ENCODE data around the gene FECH. TPM values are rescaled to one million over a fixed set of nuclear protein-coding genes. Genes with fewer than 3 reads are reported as not detected.

Gene FECH
- total and polyA plus RNA-seq, 2 donors (not counting 1 experiment from before 2014, with no cell fraction given) = 5.8 to 10.4 TPM

DNA sequence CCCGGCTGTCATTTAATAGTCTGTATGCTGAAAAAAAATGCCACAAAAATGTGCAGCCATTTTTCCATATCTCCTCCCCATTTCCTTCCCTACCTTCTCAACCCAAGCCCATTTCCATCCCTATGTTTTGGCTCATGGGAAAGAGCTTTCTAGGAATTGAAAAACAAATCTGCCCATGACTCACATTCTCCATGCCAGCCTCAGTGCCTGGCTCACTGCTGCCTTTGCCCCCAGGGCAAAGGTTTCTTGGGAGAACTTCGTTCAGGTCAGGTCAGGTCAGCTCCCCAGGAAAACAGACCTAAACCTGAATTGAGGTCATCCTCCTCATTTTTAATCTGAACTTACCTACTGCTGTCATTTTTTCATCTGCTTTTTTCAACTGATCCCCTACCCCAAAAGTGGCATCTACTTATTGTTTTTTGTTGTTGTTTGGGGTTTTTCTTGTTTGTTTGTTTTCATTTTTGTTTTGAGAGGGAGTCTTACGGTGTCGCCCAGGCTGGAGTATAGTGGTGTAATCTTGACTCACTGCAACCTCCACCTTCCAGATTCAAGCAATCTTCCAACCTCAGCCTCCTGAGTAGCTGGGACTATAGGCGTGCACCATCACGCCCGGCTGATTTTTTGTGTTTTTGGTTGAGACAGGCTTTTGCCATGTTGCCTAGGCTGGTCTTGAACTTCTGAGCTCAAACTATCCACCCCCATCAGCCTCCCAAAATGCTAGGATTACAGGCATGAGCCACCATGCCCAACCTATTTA is 66.7 kb downstream of the FECH start:
- H3K27ac Mint-ChIP-seq = no peak overlapping the region
- no peaks in the 10 kb centered on the region for H3K9me3 Mint-ChIP-seq (ENCODE audit: insufficient read depth)
- no peak overlapping the region for H2AFZ ChIP-seq (ENCODE audit: insufficient read depth, low read depth, low read length, poor library complexity, severe bottlenecking)
- H3K4me1 Mint-ChIP-seq = peaks cover 4% of the 10 kb centered on the region
- 73% methylated on average over 2 of the region's 7 CpGs for WGBS (ENCODE audit: insufficient coverage)
- no peak overlapping the region for H3K4me2 ChIP-seq (replicated peaks; ENCODE audit: low read depth, low read length, poor library complexity, severe bottlenecking)
- TF ChIP-seq EZH2 (IDR thresholded peaks at IDR 0.05; ENCODE audit: borderline replicate concordance, insufficient read depth, low read depth, low read length, poor library complexity, severe bottlenecking) (no peak), CTCF (IDR thresholded peaks at IDR 0.05) (no peak)
- no peaks in the 10 kb centered on the region for H3K4me1 ChIP-seq (ENCODE audit: control insufficient read depth in 2 of 2, insufficient read depth in 2 of 2, low read length in 2 of 2)
- H3K9ac ChIP-seq (ENCODE audit: low read length) = no peak overlapping the region
- POLR2A ChIA-PET = no interaction called here
- H3K9me3 ChIP-seq (ENCODE audit: control extremely low read depth in 1 of 3, control insufficient read depth in 2 of 3, insufficient read depth in 1 of 3, low read length in 2 of 3) = peaks cover 0 to 4% (median 0%) of the 10 kb centered on the region in 3 donors
- peaks cover 24% of the 10 kb centered on the region for H3K27me3 Mint-ChIP-seq
- no peak overlapping the region for H3K4me3 Mint-ChIP-seq
- no peak overlapping the region for H3K4me3 ChIP-seq (ENCODE audit: control extremely low read depth in 1 of 5, extremely low read depth in 1 of 5, insufficient read depth in 1 of 5, low read depth in 2 of 5, low read length in 4 of 5)
- no peaks in the 10 kb centered on the region for H3K36me3 ChIP-seq (replicated peaks in 1 of 2; ENCODE audit: control extremely low read depth in 1 of 2, control insufficient read depth in 1 of 2, extremely low read depth in 1 of 2, insufficient read depth in 2 of 2, low read length in 1 of 2)
- H3K27me3 ChIP-seq (replicated peaks in 1 of 4; ENCODE audit: control extremely low read depth in 1 of 4, control insufficient read depth in 3 of 4, insufficient read depth in 4 of 4, low read length in 3 of 4) = peaks cover 0 to 9% (median 2%) of the 10 kb centered on the region in 4 experiments
- intact Hi-C loops (cut with micrococcal nuclease) = no loop called here
- H3K79me2 ChIP-seq (ENCODE audit: control insufficient read depth, insufficient read depth, low read length) = no peaks in the 10 kb centered on the region
- H3K27ac ChIP-seq (ENCODE audit: low read length in 2 of 2) = no peak overlapping the region
- no peak for DNase-seq
- CTCF ChIA-PET = no interaction called here
- H4K20me1 ChIP-seq (ENCODE audit: control insufficient read depth, insufficient read depth, low read length, poor library complexity, severe bottlenecking) = no peaks in the 10 kb centered on the region
- ATAC-seq (ENCODE audit: low read depth) = no peak

GRCh38 chr18:57518533-57518932 is 68.0 kb downstream of the FECH start:
- Histone ChIP-seq H3K9me3 (ENCODE audit: control extremely low read depth in 1 of 3, control insufficient read depth in 2 of 3, insufficient read depth in 1 of 3, low read length in 2 of 3) (peaks cover 0 to 4% (median 0%) of the 10 kb centered on the region in 3 donors), H4K20me1 (ENCODE audit: control insufficient read depth, insufficient read depth, low read length, poor library complexity, severe bottlenecking) (no peaks in the 10 kb centered on the region), H3K27ac (ENCODE audit: low read length in 2 of 2) (no peak overlapping the region), H3K4me2 (replicated peaks; ENCODE audit: low read depth, low read length, poor library complexity, severe bottlenecking) (no peak overlapping the region), H3K9ac (ENCODE audit: low read length) (no peak overlapping the region), H3K4me1 (ENCODE audit: control insufficient read depth in 2 of 2, insufficient read depth in 2 of 2, low read length in 2 of 2) (no peaks in the 10 kb centered on the region), H3K27me3 (replicated peaks in 1 of 4; ENCODE audit: control extremely low read depth in 1 of 4, control insufficient read depth in 3 of 4, insufficient read depth in 4 of 4, low read length in 3 of 4) (peaks cover 0 to 9% (median 2%) of the 10 kb centered on the region in 4 experiments), H2AFZ (ENCODE audit: insufficient read depth, low read depth, low read length, poor library complexity, severe bottlenecking) (no peak overlapping the region), H3K79me2 (ENCODE audit: control insufficient read depth, insufficient read depth, low read length) (no peaks in the 10 kb centered on the region), H3K4me3 (ENCODE audit: control extremely low read depth in 1 of 5, extremely low read depth in 1 of 5, insufficient read depth in 1 of 5, low read depth in 2 of 5, low read length in 4 of 5) (no peak overlapping the region), H3K36me3 (replicated peaks in 1 of 2; ENCODE audit: control extremely low read depth in 1 of 2, control insufficient read depth in 1 of 2, extremely low read depth in 1 of 2, insufficient read depth in 2 of 2, low read length in 1 of 2) (no peaks in the 10 kb centered on the region)
- POLR2A ChIA-PET = no interaction called here
- intact Hi-C loops (cut with micrococcal nuclease) = no loop called here
- CTCF ChIA-PET = no interaction called here
- ATAC-seq (ENCODE audit: low read depth) (no peak), DNase-seq (no peak)
- no peak overlapping the region for H3K27ac Mint-ChIP-seq
- peaks cover 4% of the 10 kb centered on the region for H3K4me1 Mint-ChIP-seq
- peaks cover 24% of the 10 kb centered on the region for H3K27me3 Mint-ChIP-seq
- WGBS (ENCODE audit: insufficient coverage) = 87% methylated on average over 6 of the region's 10 CpGs
- no peak overlapping the region for H3K4me3 Mint-ChIP-seq
- H3K9me3 Mint-ChIP-seq (ENCODE audit: insufficient read depth) = no peaks in the 10 kb centered on the region
- TF ChIP-seq EZH2 (IDR thresholded peaks at IDR 0.05; ENCODE audit: borderline replicate concordance, insufficient read depth, low read depth, low read length, poor library complexity, severe bottlenecking) (no peak), CTCF (IDR thresholded peaks at IDR 0.05) (no peak)

All from B cell (primary cell).